GM19328 (cell line): ENCODE data around the gene SIRPA.

Experiments used
- ATAC-seq: cut with Tn5 transposase; IDR thresholded peaks from one replicate; pipeline ENCODE4 v1.9.1; 2021; ENCODE audit warnings: mild to moderate bottlenecking, moderate library complexity; ENCODE audit not compliant: unreplicated experiment

Gene SIRPA

GRCh38 chr20:1885940-1886693 lies 9.1 kb upstream of the SIRPA start:
- no peak for ATAC-seq

- ATAC-seq, result no peak
These were observed 7.9 kb upstream of the SIRPA start for GRCh38 chr20:1887321-1887720.

- ATAC-seq, result no peak
These were observed 7.5 kb upstream of the SIRPA start for GRCh38 chr20:1887756-1888155.

- no peak for ATAC-seq
These were observed 6.3 kb upstream of the SIRPA start for GRCh38 chr20:1888796-1889463.

- no peak for ATAC-seq
These were observed 4.5 kb upstream of the SIRPA start for GRCh38 chr20:1890469-1891262.

GRCh38 chr20:1891263-1892118 lies 3.7 kb upstream of the SIRPA start:
- ATAC-seq, result no peak

- ATAC-seq, result no peak
These were observed 3.2 kb upstream of the SIRPA start for GRCh38 chr20:1892119-1892385.

- no peak for ATAC-seq
These were observed 1.3 kb upstream of the SIRPA start for GRCh38 chr20:1893721-1894470.

GRCh38 chr20:1894471-1894950 lies 696 bp upstream of the SIRPA start:
- ATAC-seq, result no peak

GRCh38 chr20:1895674-1896483 lies 672 bp downstream of the SIRPA start:
- ATAC-seq, result no peak

GRCh38 chr20:1896484-1897258 lies 1.5 kb downstream of the SIRPA start:
- ATAC-seq, result no peak

- no peak for ATAC-seq
These were observed 2.3 kb downstream of the SIRPA start for GRCh38 chr20:1897541-1897940.

- ATAC-seq, result peak; percentile 52
These were observed 2.8 kb downstream of the SIRPA start for GRCh38 chr20:1897965-1898464.

GRCh38 chr20:1898482-1899240 lies 3.5 kb downstream of the SIRPA start:
- ATAC-seq, result no peak

- no peak for ATAC-seq
These were observed 4.0 kb downstream of the SIRPA start for GRCh38 chr20:1899241-1899525.

- ATAC-seq, result no peak
These were observed 5.2 kb downstream of the SIRPA start for GRCh38 chr20:1900321-1900801.

- no peak for ATAC-seq
These were observed 6.5 kb downstream of the SIRPA start for GRCh38 chr20:1901704-1902103.

GRCh38 chr20:1902188-1902587 lies 7.0 kb downstream of the SIRPA start:
- no peak for ATAC-seq
